HG03342 (cell line): ENCODE results near the gene PHF11.
A peak's percentile ranks its signal among the peaks of the same experiment; 100 is the strongest.
"Not testable (repeated sequence)": the region's sequence is repeated elsewhere in the genome, so short reads cannot be mapped to it uniquely, and the experiment has no call there.

Source experiments
- ATAC-seq: cut with Tn5 transposase; IDR thresholded peaks from one replicate; pipeline ENCODE4 v1.9.1; 2021; ENCODE audit warnings: mild to moderate bottlenecking, moderate library complexity; ENCODE audit not compliant: unreplicated experiment

PHF11 gene

GRCh38 chr13:49495783-49496762 is at the start of gene PHF11:
Gene PHF11 (plus strand): TSS chr13:49495953. CDS start chr13:49496002, 49 bp downstream.
- peak; percentile 78 for ATAC-seq

- no peak for ATAC-seq
Observed at GRCh38 chr13:49446473-49446872, 49.3 kb upstream of the PHF11 start.

GRCh38 chr13:49448753-49449152 is 47.0 kb upstream of the PHF11 start:
- ATAC-seq = no peak

GRCh38 chr13:49450105-49450819 is 45.5 kb upstream of the PHF11 start:
- no peak for ATAC-seq

- no peak for ATAC-seq
Observed at GRCh38 chr13:49452725-49453457, 42.9 kb upstream of the PHF11 start.

GRCh38 chr13:49453465-49453864 is 42.3 kb upstream of the PHF11 start:
- no peak for ATAC-seq

GRCh38 chr13:49454388-49455006 is 41.3 kb upstream of the PHF11 start:
- peak; percentile 91 for ATAC-seq

GRCh38 chr13:49455007-49455398 is 40.8 kb upstream of the PHF11 start:
- ATAC-seq = no peak

GRCh38 chr13:49456156-49456555 is 39.6 kb upstream of the PHF11 start:
- no peak for ATAC-seq

GRCh38 chr13:49457221-49457620 is 38.5 kb upstream of the PHF11 start:
- ATAC-seq = no peak

- ATAC-seq = no peak
Observed at GRCh38 chr13:49459580-49459979, 36.2 kb upstream of the PHF11 start.

GRCh38 chr13:49464085-49464484 is 31.7 kb upstream of the PHF11 start:
- no peak for ATAC-seq

GRCh38 chr13:49464621-49465325 is 31.0 kb upstream of the PHF11 start:
- ATAC-seq = no peak

GRCh38 chr13:49466292-49466838 is 29.4 kb upstream of the PHF11 start:
- ATAC-seq = no peak

- no peak for ATAC-seq
Observed at GRCh38 chr13:49472186-49472585, 23.6 kb upstream of the PHF11 start.

GRCh38 chr13:49476529-49476928 is 19.2 kb upstream of the PHF11 start:
- no peak for ATAC-seq

- no peak for ATAC-seq
Observed at GRCh38 chr13:49481788-49482187, 14.0 kb upstream of the PHF11 start.

GRCh38 chr13:49488563-49488962 is 7.2 kb upstream of the PHF11 start:
- no peak for ATAC-seq

- no peak for ATAC-seq
Observed at GRCh38 chr13:49494645-49495044, 1.1 kb upstream of the PHF11 start.

GRCh38 chr13:49496837-49497236 is 1.1 kb downstream of the PHF11 start:
- ATAC-seq = not testable (repeated sequence)
